K562 (cell line): ENCODE data around the gene BID. TPM values are rescaled to one million over a fixed set of nuclear protein-coding genes. Genes with fewer than 3 reads are reported as not detected.

Experiments
- JUN ChIP-seq, 2 experiments: sonication (generic) in 1 of 2; formaldehyde crosslinking in 1 of 2; IDR thresholded peaks; 2 replicates each; pipeline versions ENCODE4 v1.6.1 to v1.8.0; 2012 to 2022; ENCODE audit warnings: borderline replicate concordance in 2 of 2, mild to moderate bottlenecking in 2 of 2, improper control_type of control experiment in 1 of 2, low read depth in 1 of 2, low read length in 1 of 2, missing genetic modification reagents in 1 of 2
- NR2C1 ChIP-seq, 2 experiments: fragments of 450-650 bp; IDR thresholded peaks; 2 replicates each; pipeline ENCODE4 v1.6.1; 2017; ENCODE audit warnings: mild to moderate bottlenecking in 2 of 2, antibody characterized with exemption in 1 of 2, inconsistent platforms in 1 of 2, missing compliant biosample characterization in 1 of 2, missing genetic modification characterization in 1 of 2
- PTRF ChIP-seq: fragments of 450-650 bp; IDR thresholded peaks from 2 replicates; pipeline ENCODE4 v1.6.1; 2016; ENCODE audit warnings: mild to moderate bottlenecking, missing genetic modification characterization, missing compliant biosample characterization
- RHOXF2B ChIP-seq: fragments of 250-450 bp; sonication (Bioruptor Pico); conservative IDR thresholded peaks from 2 replicates; pipeline ENCODE4 v1.5.1; 2021
- SOX6 ChIP-seq: fragments of 450-650 bp; IDR thresholded peaks from 2 replicates; pipeline ENCODE4 v1.6.1; 2014; ENCODE audit warnings: mild to moderate bottlenecking
- STAG1 ChIP-seq: sonication (generic); formaldehyde crosslinking; IDR thresholded peaks from 2 replicates; pipeline ENCODE4 v1.5.0; 2020; ENCODE audit warnings: missing genetic modification reagents, borderline replicate concordance
- U2AF2 ChIP-seq: fragments of 200-400 bp; formaldehyde crosslinking; optimal IDR thresholded peaks from 2 replicates; pipeline ENCODE3; 2017; ENCODE audit warnings: low read depth, mild to moderate bottlenecking, low read length
- polyA plus RNA-seq, 8 experiments: library from polyadenylated mRNA; depleted of rRNA in 4 of 8; stranded (reverse) in 5 of 8; unstranded in 3 of 8; fragments of >200 nt; fragmentation: Nextera tagmentation in 2 of 8; fragmentation: Illumina TruSeq in 1 of 8; extraction: Ambion mirVana in 2 of 8; extraction: Trizol in 1 of 8; gene quantifications; 2 replicates each; pipeline versions ENCODE4 v1.2.1 to v1.2.3, GENCODE V29; 2011 to 2014; ENCODE audit warnings: inconsistent platforms in 1 of 8, missing spikeins in 1 of 8
- total RNA-seq, 7 experiments: library from RNA; depleted of rRNA in 6 of 7; stranded (reverse); fragments of >200 nt in 6 of 7; fragmentation: Illumina TruSeq in 2 of 7; extraction: Trizol in 2 of 7; gene quantifications; 2 replicates each; pipeline versions ENCODE4 v1.2.1 to v1.2.3, GENCODE V29; 2011 to 2021; ENCODE audit warnings: low replicate concordance in 1 of 7
- TF ChIP-seq, protein P1 (sequence below): fragments of 450-650 bp; IDR thresholded peaks from 2 replicates; pipeline ENCODE4 v1.6.1; 2017; ENCODE audit warnings: antibody characterized with exemption, mild to moderate bottlenecking
- TF ChIP-seq, protein P2 (sequence below): fragments of 450-650 bp; formaldehyde crosslinking; IDR thresholded peaks from 2 replicates; pipeline ENCODE4 v1.4.0; 2020; ENCODE audit warnings: mild to moderate bottlenecking
- TF ChIP-seq, protein P3 (sequence below): fragments of 200-800 bp; sonication (Bioruptor generic); IDR thresholded peaks from 2 replicates; pipeline ENCODE4 v1.6.1; 2016; ENCODE audit warnings: missing genetic modification characterization, missing compliant biosample characterization
- TF ChIP-seq, protein P4 (sequence below): IDR thresholded peaks from 3 replicates; pipeline ENCODE4 v1.6.1; 2011; ENCODE audit warnings: borderline replicate concordance, mild to moderate bottlenecking; ENCODE audit not compliant: insufficient read length, insufficient read depth
- TF ChIP-seq, protein P5 (sequence below): sonication (generic); formaldehyde crosslinking; IDR thresholded peaks from 2 replicates; pipeline ENCODE4 v1.8.1; 2022; ENCODE audit warnings: missing genetic modification reagents

Gene BID
- total and polyA plus RNA-seq, 9 of the 15 experiments (the other 6 are each of a cell fraction or from before 2014, with no cell fraction given), result 5.2 to 209 (median 63.7) TPM

DNA sequence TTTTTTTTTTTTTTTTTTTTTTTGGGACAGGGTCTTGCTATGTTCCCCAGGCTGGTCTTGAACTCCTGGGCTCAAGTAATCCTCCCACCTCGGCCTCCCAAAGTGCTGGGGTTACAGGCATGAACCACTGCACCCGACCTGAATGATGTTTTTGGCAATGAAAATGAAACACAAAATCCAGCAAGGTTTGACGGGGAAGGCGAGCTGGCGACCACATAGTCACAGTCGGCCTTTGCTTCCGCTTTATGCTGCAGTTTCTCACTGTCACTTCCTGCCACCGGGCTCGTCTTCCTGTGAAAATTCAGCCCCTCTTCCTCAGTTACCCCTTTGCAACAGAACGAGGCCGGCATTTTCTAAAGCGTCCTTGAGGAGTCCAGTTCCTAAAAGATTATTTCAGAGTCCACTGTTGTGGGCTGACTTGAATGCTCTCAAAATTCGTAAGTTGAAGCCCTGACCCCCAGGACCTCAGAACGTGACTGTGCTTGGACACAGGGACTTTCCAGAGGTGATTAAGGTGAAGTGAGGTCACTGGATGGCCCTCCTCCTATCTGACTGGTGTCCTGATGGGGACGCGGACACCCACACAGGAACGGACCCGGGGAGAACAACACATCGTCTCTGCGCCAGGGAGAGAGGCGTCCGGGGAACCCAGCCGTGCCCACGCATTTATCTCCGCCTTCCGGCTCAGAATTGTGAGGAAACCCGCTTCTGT, 2.9 kb upstream of the BID start (continued):
- TF ChIP-seq, protein P1, sequence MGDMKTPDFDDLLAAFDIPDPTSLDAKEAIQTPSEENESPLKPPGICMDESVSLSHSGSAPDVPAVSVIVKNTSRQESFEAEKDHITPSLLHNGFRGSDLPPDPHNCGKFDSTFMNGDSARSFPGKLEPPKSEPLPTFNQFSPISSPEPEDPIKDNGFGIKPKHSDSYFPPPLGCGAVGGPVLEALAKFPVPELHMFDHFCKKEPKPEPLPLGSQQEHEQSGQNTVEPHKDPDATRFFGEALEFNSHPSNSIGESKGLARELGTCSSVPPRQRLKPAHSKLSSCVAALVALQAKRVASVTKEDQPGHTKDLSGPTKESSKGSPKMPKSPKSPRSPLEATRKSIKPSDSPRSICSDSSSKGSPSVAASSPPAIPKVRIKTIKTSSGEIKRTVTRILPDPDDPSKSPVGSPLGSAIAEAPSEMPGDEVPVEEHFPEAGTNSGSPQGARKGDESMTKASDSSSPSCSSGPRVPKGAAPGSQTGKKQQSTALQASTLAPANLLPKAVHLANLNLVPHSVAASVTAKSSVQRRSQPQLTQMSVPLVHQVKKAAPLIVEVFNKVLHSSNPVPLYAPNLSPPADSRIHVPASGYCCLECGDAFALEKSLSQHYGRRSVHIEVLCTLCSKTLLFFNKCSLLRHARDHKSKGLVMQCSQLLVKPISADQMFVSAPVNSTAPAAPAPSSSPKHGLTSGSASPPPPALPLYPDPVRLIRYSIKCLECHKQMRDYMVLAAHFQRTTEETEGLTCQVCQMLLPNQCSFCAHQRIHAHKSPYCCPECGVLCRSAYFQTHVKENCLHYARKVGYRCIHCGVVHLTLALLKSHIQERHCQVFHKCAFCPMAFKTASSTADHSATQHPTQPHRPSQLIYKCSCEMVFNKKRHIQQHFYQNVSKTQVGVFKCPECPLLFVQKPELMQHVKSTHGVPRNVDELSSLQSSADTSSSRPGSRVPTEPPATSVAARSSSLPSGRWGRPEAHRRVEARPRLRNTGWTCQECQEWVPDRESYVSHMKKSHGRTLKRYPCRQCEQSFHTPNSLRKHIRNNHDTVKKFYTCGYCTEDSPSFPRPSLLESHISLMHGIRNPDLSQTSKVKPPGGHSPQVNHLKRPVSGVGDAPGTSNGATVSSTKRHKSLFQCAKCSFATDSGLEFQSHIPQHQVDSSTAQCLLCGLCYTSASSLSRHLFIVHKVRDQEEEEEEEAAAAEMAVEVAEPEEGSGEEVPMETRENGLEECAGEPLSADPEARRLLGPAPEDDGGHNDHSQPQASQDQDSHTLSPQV, result peak; percentile 48; the same call in 1 of the 2 replicates
- TF ChIP-seq, protein P2, sequence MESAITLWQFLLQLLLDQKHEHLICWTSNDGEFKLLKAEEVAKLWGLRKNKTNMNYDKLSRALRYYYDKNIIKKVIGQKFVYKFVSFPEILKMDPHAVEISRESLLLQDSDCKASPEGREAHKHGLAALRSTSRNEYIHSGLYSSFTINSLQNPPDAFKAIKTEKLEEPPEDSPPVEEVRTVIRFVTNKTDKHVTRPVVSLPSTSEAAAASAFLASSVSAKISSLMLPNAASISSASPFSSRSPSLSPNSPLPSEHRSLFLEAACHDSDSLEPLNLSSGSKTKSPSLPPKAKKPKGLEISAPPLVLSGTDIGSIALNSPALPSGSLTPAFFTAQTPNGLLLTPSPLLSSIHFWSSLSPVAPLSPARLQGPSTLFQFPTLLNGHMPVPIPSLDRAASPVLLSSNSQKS (CRISPR knock-in tag), result no peak
- no peak for TF ChIP-seq RHOXF2B (CRISPR knock-in tag)
- TF ChIP-seq PTRF (tag), result no peak
- TF ChIP-seq STAG1 (CRISPR knock-in tag), result no peak
- no peak for TF ChIP-seq JUN (IDR thresholded peaks at IDR 0.05; ENCODE audit: borderline replicate concordance, low read depth, low read length)
- no peak for TF ChIP-seq JUN (CRISPR knock-in tag; IDR thresholded peaks at IDR 0.05; ENCODE audit: borderline replicate concordance)
- no peak for TF ChIP-seq NR2C1 (IDR thresholded peaks at IDR 0.05)
- TF ChIP-seq NR2C1 (tag; IDR thresholded peaks at IDR 0.05), result peak; percentile 45; the same call in 1 of the 2 replicates
- TF ChIP-seq SOX6, result no peak
- TF ChIP-seq, protein P3, sequence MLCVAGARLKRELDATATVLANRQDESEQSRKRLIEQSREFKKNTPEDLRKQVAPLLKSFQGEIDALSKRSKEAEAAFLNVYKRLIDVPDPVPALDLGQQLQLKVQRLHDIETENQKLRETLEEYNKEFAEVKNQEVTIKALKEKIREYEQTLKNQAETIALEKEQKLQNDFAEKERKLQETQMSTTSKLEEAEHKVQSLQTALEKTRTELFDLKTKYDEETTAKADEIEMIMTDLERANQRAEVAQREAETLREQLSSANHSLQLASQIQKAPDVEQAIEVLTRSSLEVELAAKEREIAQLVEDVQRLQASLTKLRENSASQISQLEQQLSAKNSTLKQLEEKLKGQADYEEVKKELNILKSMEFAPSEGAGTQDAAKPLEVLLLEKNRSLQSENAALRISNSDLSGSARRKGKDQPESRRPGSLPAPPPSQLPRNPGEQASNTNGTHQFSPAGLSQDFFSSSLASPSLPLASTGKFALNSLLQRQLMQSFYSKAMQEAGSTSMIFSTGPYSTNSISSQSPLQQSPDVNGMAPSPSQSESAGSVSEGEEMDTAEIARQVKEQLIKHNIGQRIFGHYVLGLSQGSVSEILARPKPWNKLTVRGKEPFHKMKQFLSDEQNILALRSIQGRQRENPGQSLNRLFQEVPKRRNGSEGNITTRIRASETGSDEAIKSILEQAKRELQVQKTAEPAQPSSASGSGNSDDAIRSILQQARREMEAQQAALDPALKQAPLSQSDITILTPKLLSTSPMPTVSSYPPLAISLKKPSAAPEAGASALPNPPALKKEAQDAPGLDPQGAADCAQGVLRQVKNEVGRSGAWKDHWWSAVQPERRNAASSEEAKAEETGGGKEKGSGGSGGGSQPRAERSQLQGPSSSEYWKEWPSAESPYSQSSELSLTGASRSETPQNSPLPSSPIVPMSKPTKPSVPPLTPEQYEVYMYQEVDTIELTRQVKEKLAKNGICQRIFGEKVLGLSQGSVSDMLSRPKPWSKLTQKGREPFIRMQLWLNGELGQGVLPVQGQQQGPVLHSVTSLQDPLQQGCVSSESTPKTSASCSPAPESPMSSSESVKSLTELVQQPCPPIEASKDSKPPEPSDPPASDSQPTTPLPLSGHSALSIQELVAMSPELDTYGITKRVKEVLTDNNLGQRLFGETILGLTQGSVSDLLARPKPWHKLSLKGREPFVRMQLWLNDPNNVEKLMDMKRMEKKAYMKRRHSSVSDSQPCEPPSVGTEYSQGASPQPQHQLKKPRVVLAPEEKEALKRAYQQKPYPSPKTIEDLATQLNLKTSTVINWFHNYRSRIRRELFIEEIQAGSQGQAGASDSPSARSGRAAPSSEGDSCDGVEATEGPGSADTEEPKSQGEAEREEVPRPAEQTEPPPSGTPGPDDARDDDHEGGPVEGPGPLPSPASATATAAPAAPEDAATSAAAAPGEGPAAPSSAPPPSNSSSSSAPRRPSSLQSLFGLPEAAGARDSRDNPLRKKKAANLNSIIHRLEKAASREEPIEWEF (CRISPR knock-in tag), result no peak
- TF ChIP-seq, protein P4, sequence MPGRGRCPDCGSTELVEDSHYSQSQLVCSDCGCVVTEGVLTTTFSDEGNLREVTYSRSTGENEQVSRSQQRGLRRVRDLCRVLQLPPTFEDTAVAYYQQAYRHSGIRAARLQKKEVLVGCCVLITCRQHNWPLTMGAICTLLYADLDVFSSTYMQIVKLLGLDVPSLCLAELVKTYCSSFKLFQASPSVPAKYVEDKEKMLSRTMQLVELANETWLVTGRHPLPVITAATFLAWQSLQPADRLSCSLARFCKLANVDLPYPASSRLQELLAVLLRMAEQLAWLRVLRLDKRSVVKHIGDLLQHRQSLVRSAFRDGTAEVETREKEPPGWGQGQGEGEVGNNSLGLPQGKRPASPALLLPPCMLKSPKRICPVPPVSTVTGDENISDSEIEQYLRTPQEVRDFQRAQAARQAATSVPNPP, result no peak
- TF ChIP-seq, protein P5, sequence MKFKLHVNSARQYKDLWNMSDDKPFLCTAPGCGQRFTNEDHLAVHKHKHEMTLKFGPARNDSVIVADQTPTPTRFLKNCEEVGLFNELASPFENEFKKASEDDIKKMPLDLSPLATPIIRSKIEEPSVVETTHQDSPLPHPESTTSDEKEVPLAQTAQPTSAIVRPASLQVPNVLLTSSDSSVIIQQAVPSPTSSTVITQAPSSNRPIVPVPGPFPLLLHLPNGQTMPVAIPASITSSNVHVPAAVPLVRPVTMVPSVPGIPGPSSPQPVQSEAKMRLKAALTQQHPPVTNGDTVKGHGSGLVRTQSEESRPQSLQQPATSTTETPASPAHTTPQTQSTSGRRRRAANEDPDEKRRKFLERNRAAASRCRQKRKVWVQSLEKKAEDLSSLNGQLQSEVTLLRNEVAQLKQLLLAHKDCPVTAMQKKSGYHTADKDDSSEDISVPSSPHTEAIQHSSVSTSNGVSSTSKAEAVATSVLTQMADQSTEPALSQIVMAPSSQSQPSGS (CRISPR knock-in tag), result no peak
- no peak for TF ChIP-seq U2AF2
